HG02840 (cell line): ENCODE measurements around the gene TM4SF18.

Experiments
- ATAC-seq: cut with Tn5 transposase; IDR thresholded peaks from one replicate; pipeline ENCODE4 v1.9.1; 2021; ENCODE audit warnings: mild to moderate bottlenecking, moderate library complexity, moderate number of reproducible peaks; ENCODE audit not compliant: unreplicated experiment, low FRiP score

The TM4SF18 gene

DNA sequence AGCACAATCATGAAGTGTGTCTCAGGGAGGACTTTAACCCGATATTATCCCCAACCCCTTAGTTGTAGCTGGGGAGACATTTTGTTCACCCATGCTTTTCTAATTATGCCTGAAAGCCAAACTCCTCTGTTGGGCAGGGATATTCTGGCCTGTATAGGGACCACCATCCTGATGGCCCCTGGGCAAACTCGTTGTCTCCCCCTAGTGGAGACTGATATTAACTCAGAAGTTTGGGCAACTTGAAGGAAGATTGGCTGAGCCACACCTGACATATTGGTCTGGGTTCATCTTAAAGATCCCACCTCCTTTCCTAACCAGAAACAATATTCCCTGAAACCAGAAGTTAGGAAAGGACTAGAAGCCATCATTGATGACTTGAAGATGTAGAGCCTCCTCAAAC is 42.3 kb downstream of the TM4SF18 start:
- no peak for ATAC-seq

- ATAC-seq = no peak
These were observed 44.8 kb downstream of the TM4SF18 start for GRCh38 chr3:149288655-149289054.

DNA sequence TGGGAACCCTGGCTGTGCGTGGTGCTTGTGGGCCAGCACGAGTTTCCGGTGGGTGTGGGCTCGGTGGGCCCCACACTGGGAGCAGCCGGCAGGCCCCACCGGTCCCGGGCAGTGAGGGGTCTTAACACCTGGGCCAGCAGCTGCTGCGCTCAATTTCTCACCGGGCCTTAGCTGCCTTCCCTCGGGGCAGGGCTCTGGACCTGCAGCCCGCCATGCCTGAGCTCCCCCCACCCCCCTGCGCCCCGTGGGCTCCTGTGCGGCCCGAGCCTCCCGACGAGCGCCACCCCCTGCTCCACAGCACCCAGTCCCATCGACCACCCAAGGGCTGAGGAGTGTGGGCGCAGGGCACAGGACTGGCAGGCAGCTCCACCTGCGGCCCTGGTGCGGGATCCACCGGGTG is 49.4 kb downstream of the TM4SF18 start:
- no peak for ATAC-seq

DNA sequence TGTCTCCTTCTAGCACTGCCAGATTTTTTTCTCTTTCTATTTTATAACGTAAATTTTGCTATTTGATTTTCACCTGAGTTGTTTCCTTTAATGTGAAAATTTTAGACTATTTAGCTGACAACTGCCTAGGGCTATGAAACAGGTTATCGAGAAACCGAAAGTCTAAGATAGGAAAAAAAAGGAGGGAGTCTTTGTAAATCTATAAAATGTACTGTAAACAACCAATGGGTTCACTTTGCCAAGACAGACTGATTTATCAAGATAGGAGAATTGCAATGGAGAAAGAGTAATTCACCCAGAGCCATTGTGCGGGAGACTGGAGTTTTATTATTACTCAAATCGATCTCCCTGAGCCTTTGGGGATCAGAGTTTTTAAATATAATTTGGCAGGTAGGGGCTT is 50.0 kb downstream of the TM4SF18 start:
- ATAC-seq = no peak

DNA sequence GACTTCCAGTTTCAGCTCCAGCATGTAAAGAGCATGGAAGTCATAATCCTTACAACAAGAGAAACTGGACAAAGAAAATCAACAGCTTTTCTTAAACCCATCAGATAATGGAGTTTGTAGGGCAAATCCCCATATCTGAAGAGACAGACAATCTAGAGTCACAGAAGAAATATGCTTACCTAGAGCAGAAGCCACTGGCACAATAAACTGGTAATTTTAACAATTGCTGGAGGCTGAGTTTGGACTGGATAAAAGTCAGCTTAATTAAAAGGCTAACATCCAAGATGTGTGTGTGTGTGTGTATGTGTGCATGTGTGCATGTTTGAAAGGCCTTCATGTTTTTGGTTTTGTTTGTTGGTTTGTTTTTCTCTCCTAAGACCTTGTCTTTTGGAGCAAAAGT is 50.6 kb downstream of the TM4SF18 start:
- ATAC-seq = no peak

DNA sequence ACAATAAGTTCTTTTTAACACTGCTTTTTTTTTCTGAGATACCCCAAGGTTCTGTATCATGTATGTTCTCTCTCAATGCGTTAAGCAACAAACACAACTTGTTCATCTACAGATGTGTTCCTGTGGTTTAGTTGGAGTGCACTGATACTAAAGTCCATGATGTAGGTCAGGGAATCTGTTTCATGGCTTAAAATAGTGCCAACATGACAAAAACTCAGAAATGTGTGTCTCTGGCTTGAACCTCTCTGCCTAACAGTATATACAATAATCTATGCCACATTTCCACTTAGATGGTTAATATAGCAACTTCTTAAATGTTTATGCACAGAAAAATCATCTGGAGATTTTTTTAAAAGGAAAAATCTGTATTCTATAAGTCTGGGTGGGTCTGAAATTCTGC is 51.1 kb downstream of the TM4SF18 start:
- ATAC-seq = no peak

GRCh38 chr3:149280671-149281349 is 52.6 kb downstream of the TM4SF18 start:
- ATAC-seq = no peak

DNA sequence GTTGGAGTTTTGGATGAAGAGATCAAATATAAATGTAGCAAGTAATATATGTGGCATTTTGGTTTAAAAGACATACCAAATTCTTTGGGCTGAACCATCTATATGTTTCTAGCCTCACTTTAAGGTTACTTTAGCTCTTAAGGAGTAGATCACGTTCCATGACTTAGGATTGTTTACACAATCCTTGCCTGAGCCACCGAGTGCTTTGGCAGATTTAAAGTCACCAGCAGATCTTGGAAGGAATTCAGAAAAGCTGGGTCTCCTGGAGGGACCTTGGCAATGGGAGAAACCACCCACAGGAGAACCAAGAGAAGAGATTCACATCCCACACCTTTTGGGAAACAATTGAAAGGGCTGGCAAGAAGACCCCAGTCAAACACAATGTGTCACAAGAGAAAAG is 54.5 kb downstream of the TM4SF18 start:
- no peak for ATAC-seq

DNA sequence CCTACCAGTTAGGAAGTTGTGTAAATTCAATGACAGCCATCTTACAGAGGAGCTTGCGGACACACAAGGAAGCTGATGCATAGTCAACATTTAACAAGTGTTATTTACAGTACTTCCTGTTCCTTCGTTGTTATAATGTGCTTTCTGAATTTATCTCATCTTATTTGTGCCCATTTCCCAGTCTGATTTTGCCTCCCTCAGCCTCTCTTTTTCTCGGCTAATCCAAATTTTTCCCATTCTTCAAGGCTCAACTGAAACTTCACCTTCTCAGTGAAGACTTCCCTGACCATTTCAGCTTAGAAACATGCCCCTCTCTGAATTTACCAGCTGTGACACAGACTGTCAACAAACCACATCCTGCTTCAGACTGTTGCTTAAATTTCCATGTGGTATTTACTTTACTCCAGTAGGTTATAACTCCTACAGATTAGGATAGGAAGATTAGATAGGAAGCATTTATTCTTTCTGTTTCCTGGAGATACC is 56.1 kb downstream of the TM4SF18 start:
- ATAC-seq = peak; percentile 61

DNA sequence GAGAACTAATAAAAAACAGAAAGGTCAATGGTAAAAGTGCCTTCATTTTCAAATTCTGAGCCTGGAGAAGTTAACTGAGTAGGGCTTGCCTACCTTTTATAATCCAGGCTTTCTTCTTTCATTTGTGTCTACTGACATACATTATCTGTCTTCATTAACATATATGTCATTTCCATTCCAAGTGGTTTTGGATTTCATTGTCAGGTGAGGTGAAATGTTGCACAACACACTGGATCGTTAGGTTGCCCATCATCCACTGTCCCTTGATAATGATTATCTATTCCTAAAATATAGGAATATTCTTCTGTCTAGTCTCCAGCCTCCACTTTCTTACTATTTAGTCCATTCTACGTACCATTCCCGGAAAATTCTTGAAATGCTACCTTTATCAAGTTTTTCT is 56.8 kb downstream of the TM4SF18 start:
- ATAC-seq = no peak

- ATAC-seq = no peak
These were observed 59.2 kb downstream of the TM4SF18 start for GRCh38 chr3:149274220-149274619.

GRCh38 chr3:149273096-149273751 is 60.2 kb downstream of the TM4SF18 start:
- no peak for ATAC-seq

- ATAC-seq = no peak
These were observed 61.8 kb downstream of the TM4SF18 start for GRCh38 chr3:149271669-149272068.

GRCh38 chr3:149270180-149270579 is 63.3 kb downstream of the TM4SF18 start:
- ATAC-seq = no peak

- no peak for ATAC-seq
These were observed 63.7 kb downstream of the TM4SF18 start for GRCh38 chr3:149269687-149270086.
